HPDE6-E6E7 (cell line): ENCODE measurements around the gene MACROH2A2.

ENCODE experiments used
- DNase-seq: peaks from one replicate; pipeline ENCODE4 v3.0.0; 2011; ENCODE audit warnings: missing footprints; ENCODE audit errors: extremely low spot score

The MACROH2A2 gene

GRCh38 chr10:70130878-70131559, 78.4 kb downstream of the MACROH2A2 start:
- DNase-seq = no peak

- no peak for DNase-seq
Measured at GRCh38 chr10:70131560-70131937, 78.9 kb downstream of the MACROH2A2 start.

GRCh38 chr10:70132098-70133029, 79.7 kb downstream of the MACROH2A2 start, which contains the start of gene AIFM2:
Gene AIFM2, minus strand, starts transcription at chr10:70132825. Its CDS starts 8,741 bp downstream, at chr10:70124084.
- DNase-seq = peak; percentile 76

GRCh38 chr10:70135046-70135445, 82.4 kb downstream of the MACROH2A2 start:
- no peak for DNase-seq

GRCh38 chr10:70135684-70136083, 83.0 kb downstream of the MACROH2A2 start:
- no peak for DNase-seq

- DNase-seq = no peak
Measured at GRCh38 chr10:70137135-70137534, 84.5 kb downstream of the MACROH2A2 start.

- no peak for DNase-seq
Measured at GRCh38 chr10:70137927-70138883, 85.6 kb downstream of the MACROH2A2 start.

- no peak for DNase-seq
Measured at GRCh38 chr10:70139151-70139996, 86.7 kb downstream of the MACROH2A2 start.

GRCh38 chr10:70139997-70140250, 87.3 kb downstream of the MACROH2A2 start:
- DNase-seq = no peak

- no peak for DNase-seq
Measured at GRCh38 chr10:70140297-70140696, 87.7 kb downstream of the MACROH2A2 start.

GRCh38 chr10:70142555-70142954, 89.9 kb downstream of the MACROH2A2 start:
- DNase-seq = no peak

- no peak for DNase-seq
Measured at GRCh38 chr10:70144372-70145110, 91.9 kb downstream of the MACROH2A2 start.

GRCh38 chr10:70145166-70145665, 92.6 kb downstream of the MACROH2A2 start:
- no peak for DNase-seq

GRCh38 chr10:70145666-70146488, 93.2 kb downstream of the MACROH2A2 start:
- DNase-seq = peak; percentile 41

- DNase-seq = peak; percentile 96
Measured at GRCh38 chr10:70146489-70147258, 94.0 kb downstream of the MACROH2A2 start, which contains the start of gene TYSND1. Gene TYSND1, minus strand, starts transcription at chr10:70146700. Its CDS starts 114 bp downstream, at chr10:70146586.

GRCh38 chr10:70147259-70147625, 94.6 kb downstream of the MACROH2A2 start:
- no peak for DNase-seq

GRCh38 chr10:70148516-70148915, 95.9 kb downstream of the MACROH2A2 start:
- DNase-seq = no peak

GRCh38 chr10:70155255-70155838, 102.7 kb downstream of the MACROH2A2 start:
- no peak for DNase-seq
